ENCODE data around the gene DGKI.

The DGKI gene

GRCh38 chr7:137647905-137648565, 198.7 kb downstream of the DGKI start:
- Histone ChIP-seq H3K9me2 (replicated peaks; ENCODE audit: control insufficient read depth, low read length) (no peaks in the 10 kb centered on the region), H3K27ac (ENCODE audit: low read depth, low read length) (no peak overlapping the region), H3K9me3 (ENCODE audit: control insufficient read depth, insufficient read depth, low read length) (no peaks in the 10 kb centered on the region), H3K27me3 (ENCODE audit: control insufficient read depth, low read length) (no peaks in the 10 kb centered on the region), H3K4me3 (ENCODE audit: low read length) (no peak overlapping the region), H4K20me1 (ENCODE audit: control insufficient read depth, insufficient read depth, low read depth, low read length) (no peaks in the 10 kb centered on the region), H3K79me2 (ENCODE audit: control insufficient read depth, low read length) (no peaks in the 10 kb centered on the region), H3F3A (ENCODE audit: control insufficient read depth, insufficient read depth) (no peaks in the 10 kb centered on the region), H3K4me2 (ENCODE audit: low read length) (no peak overlapping the region), H3K4me1 (ENCODE audit: control insufficient read depth, low read length) (no peaks in the 10 kb centered on the region), H3K36me3 (ENCODE audit: control insufficient read depth, low read length) (no peaks in the 10 kb centered on the region)
- no peak for TF ChIP-seq CTCF (IDR thresholded peaks at IDR 0.05; ENCODE audit: low read depth, low read length, poor library complexity, severe bottlenecking)

GRCh38 chr7:137642472-137642871, 204.3 kb downstream of the DGKI start:
- Histone ChIP-seq H3K9me2 (replicated peaks; ENCODE audit: control insufficient read depth, low read length) (no peaks in the 10 kb centered on the region), H4K20me1 (ENCODE audit: control insufficient read depth, insufficient read depth, low read depth, low read length) (no peaks in the 10 kb centered on the region), H3K9me3 (ENCODE audit: control insufficient read depth, insufficient read depth, low read length) (no peaks in the 10 kb centered on the region), H3K4me2 (ENCODE audit: low read length) (no peak overlapping the region), H3F3A (ENCODE audit: control insufficient read depth, insufficient read depth) (no peaks in the 10 kb centered on the region), H3K36me3 (ENCODE audit: control insufficient read depth, low read length) (no peaks in the 10 kb centered on the region), H3K4me3 (ENCODE audit: low read length) (no peak overlapping the region), H3K79me2 (ENCODE audit: control insufficient read depth, low read length) (no peaks in the 10 kb centered on the region), H3K27me3 (ENCODE audit: control insufficient read depth, low read length) (no peaks in the 10 kb centered on the region), H3K4me1 (ENCODE audit: control insufficient read depth, low read length) (no peaks in the 10 kb centered on the region), H3K27ac (ENCODE audit: low read depth, low read length) (no peak overlapping the region)
- TF ChIP-seq EZH2phosphoT487 (IDR thresholded peaks at IDR 0.05; ENCODE audit: borderline replicate concordance, low read length) (no peak), CTCF (IDR thresholded peaks at IDR 0.05; ENCODE audit: low read depth, low read length, poor library complexity, severe bottlenecking) (no peak)

GRCh38 chr7:137642031-137642430, 204.7 kb downstream of the DGKI start:
- H3K27me3 ChIP-seq (ENCODE audit: control insufficient read depth, low read length), result no peaks in the 10 kb centered on the region
- H3K36me3 ChIP-seq (ENCODE audit: control insufficient read depth, low read length), result no peaks in the 10 kb centered on the region
- no peak overlapping the region for H3K4me2 ChIP-seq (ENCODE audit: low read length)
- H3K9me2 ChIP-seq (replicated peaks; ENCODE audit: control insufficient read depth, low read length), result no peaks in the 10 kb centered on the region
- no peaks in the 10 kb centered on the region for H3K79me2 ChIP-seq (ENCODE audit: control insufficient read depth, low read length)
- no peak overlapping the region for H3K27ac ChIP-seq (ENCODE audit: low read depth, low read length)
- no peaks in the 10 kb centered on the region for H4K20me1 ChIP-seq (ENCODE audit: control insufficient read depth, insufficient read depth, low read depth, low read length)
- no peaks in the 10 kb centered on the region for H3F3A ChIP-seq (ENCODE audit: control insufficient read depth, insufficient read depth)
- TF ChIP-seq EZH2phosphoT487 (IDR thresholded peaks at IDR 0.05; ENCODE audit: borderline replicate concordance, low read length) (no peak), CTCF (IDR thresholded peaks at IDR 0.05; ENCODE audit: low read depth, low read length, poor library complexity, severe bottlenecking) (no peak)
- no peaks in the 10 kb centered on the region for H3K4me1 ChIP-seq (ENCODE audit: control insufficient read depth, low read length)
- H3K9me3 ChIP-seq (ENCODE audit: control insufficient read depth, insufficient read depth, low read length), result no peaks in the 10 kb centered on the region
- no peak overlapping the region for H3K4me3 ChIP-seq (ENCODE audit: low read length)
